Amygdala (tissue), 56 donors: ENCODE measurements around the gene ANKMY2.
"Not testable (repeated sequence)": the region's sequence is repeated elsewhere in the genome, so short reads cannot be mapped to it uniquely, and the experiment has no call there.

Experiments
- DNase-seq, 56 donors: peaks; one replicate each; lab custom pipeline; 2025; lab: John Stamatoyannopoulos, UW

ANKMY2 gene

DNA sequence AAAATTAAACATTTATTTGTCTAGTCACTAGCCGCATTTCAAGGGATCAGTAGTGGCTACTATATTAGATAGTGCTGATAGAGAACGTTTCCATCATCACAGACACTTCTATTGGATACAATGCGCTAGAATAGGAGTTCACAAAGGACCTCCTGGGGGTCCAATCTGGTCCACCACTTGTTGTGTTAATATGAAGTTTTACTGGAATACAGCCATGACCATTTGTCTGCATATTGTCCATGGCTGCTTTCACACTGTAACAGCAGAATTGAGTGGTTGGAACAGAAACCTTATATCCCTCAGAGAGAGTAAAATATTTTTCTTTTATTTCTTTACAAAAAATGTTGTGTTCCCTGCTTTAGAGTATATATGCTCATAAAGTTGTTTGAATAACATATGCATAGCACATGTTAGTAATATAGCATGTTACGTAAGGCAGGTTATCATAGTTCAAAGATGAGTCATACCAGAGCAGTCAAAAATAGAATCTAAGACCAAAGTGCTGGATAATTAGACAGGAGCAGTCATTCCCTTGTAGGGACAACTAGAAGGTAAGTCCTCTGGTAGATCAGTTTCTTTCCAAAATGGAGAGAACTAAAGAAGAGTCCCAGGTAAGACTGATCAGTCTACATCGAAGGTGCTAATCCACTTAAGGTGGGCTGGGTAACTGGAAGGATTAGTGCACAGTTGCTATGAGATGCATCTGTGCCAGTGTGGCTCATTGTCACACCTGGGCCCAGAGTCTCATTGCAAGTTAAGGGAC is 15.3 kb upstream of the ANKMY2 start:
- DNase-seq: no peak

DNA sequence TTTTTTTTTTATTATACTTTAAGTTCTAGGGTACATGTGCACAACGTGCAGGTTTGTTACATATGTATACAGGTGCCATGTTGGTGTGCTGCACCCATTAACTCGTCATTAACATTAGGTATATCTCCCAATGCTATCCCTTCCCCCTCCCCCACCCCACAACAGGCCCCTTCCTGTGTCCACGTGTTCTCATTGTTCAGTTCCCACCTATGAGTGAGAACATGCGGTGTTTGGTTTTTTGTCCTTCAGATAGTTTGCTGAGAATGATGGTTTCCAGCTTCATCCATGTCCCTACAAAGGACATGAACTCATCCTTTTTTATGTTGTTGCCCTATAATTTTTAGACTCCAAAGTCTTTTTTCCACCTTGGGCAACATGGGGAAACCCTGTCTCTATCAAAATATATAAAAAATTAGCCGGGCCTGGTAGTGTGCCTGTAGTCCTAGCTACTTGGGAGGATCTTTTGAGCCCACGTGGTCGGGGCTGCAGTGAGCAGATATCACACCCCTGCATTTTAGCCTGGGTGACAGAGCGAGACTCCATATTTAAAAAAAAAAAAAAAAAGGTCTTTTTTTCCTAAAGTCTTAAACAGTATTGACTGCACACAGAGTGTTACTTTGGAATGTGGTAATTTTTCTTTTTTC is 14.4 kb upstream of the ANKMY2 start:
- DNase-seq: not testable (repeated sequence)

DNA sequence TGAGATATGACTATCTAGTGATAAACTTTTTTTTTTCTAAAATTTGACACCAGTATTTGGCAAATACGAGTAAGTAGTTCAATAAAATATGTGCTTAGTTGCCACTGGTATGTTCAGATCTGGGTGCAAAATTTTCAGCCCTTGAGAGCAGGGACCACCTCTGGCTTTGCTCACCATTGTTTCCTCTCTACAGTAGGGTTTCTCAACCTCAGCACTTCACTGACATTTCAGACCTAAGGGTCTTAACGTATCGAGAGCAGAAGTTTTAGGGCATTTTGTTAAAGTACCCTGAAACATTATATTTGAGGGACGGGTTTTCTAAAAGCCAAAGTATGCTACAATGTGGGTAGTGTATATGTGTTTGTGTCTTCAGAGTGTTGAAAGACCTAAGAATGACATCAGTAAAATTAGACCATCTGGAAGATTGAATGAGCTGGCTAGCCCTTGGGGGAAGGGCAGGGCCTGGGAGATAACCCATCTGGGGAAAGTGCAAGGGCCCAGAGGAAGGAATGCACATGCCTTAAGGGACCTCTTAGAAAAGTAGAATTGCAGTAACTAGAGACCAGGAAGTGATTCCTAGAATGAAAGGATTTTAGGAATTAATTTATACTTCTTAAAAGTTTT is 12.2 kb upstream of the ANKMY2 start:
- DNase-seq: no peak

DNA sequence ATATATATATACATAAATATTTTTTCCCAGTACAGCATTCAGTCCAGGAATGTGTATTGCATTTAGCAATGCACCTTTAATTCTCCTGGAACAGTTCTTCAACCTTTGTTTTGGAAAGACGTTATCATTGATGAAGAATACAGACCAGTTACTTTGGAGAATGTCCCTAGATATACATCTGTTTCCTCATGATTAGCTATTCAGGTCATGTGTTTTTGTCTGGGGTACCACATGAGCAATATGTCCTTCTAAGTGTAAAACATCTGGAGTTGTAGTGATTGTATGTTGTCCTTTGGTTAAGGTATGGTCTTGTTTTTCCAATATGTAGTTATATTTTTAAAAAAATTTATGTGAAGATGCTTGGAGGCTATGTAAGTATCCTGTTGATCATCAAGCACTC is 10.6 kb upstream of the ANKMY2 start:
- DNase-seq: no peak

DNA sequence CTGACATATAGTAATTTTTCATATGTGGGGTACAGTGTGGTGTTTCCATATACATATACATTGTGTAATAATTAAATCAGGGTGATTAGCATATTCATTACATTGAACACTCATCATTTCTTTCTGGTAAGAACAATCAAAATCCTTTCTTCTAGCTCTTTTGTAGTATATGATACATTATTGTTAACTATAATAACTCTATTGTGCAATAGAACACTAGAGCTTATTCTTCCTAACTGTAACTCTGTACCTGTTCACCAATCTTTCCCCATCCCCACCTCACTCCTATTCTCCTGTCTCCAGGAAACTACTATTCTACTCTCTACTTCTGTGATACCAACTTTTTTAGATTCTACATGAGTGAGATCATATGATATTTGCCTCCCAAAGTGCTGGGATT is 9.8 kb upstream of the ANKMY2 start:
- no peak for DNase-seq

DNA sequence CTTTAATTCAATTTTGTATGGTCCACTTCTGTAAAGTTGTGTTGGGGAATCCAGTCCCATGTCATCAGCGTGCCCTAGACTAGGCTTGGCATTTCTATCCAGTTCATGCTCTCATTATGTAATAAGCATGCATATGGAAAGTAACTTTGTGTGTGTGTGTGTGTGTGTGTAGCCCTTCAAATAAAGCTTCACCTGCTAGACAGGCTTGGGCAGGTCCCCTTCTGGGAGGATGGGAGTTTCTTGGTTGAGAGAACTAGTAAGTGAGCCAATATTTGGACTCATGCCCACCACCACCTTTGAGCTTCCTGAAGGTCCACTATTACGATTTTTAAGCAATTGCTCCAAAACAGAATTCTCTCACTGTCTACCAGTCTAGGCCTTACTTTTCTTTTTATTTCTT is 7.3 kb upstream of the ANKMY2 start:
- no peak for DNase-seq

DNA sequence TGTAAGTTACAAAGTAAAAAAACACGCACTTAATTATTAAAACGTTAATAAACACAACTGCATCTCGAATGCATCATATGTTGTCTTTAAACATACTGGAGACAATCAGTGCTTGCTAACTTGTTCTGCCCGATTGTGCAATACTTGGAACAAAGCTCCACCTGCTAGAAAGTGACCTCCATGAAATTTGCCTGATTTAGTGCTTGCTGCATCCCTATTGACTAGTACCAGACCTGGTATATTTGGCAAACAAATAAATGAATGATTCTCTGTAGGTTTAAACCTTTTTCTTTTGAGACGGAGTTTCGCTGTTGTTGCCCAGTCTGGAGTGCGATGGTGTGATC is 6.7 kb upstream of the ANKMY2 start:
- no peak for DNase-seq

DNA sequence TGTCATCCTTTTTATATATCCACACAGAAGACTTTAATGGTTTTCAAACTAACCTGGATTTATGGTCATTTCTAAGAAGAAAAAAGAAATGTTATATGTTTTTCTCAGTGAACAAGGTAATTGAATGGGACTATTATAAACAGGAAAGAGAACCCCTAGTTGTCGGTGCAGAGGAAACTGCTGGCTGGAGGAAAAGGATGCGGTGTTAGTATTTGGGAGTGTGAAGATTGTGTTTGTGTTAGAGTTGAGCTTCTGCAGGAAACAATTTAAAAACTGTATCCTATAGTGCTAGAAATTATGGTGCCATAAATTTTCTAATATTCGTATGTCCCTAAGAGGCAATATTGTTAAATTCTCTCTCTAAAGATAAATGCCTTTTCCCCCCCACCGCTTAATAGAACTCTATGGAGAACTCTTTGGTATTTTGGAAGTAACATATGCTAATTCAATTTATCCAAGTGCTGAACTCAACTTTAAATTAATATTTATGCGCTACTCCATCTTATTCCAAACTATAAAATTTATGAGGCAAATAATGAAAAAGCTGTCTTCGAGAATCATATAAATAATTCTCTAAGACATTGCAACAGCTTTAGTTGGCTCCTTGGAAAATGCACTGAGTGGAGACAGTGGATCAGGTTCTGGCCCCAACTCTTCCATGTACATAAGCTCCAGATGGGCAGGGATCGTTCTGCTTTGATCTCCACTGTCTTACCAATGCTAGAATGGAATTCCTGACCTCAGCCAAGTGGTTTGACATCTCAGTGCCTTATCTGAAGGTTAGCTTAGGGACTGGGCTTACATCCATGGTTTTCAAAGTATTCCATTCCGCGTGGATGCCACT is 6.1 kb upstream of the ANKMY2 start:
- no peak for DNase-seq

DNA sequence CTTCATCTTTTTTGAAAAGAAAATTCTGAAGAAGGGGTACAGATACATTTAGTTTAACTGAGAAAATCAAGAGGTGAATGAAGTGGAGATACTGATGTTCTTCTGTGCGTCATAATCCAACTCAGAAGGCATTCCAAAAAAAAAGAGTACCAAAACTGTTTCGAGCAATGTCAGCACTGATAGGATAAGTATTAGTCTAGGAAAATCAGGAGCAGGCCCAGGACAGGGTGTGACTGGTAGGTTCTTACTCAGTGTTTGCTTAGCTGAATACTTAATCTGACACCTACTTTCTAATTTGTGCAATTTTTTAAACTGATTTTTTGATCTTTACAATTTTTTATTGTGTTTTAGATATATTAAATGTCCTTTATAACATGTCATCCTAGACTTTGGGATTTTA is 4.7 kb upstream of the ANKMY2 start:
- DNase-seq: no peak

DNA sequence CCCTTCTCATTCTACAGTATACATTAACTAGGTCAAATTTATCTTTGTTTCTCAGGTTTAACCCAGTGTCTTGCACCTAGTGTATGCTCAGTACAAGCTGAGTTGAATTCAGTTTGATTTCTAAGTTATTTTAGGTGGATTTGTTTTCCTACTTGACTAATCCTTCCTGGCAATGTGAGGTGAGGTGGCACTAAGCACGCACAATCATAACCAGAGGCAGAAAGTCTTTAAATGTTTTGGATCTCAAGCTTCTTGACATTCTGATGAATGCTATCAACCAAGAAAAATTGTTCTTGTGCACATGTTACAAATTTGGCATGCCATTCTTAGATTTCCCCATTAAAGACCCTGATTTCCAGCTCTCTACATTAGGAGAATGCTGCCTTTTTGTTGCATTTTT is 3.6 kb upstream of the ANKMY2 start:
- no peak for DNase-seq

DNA sequence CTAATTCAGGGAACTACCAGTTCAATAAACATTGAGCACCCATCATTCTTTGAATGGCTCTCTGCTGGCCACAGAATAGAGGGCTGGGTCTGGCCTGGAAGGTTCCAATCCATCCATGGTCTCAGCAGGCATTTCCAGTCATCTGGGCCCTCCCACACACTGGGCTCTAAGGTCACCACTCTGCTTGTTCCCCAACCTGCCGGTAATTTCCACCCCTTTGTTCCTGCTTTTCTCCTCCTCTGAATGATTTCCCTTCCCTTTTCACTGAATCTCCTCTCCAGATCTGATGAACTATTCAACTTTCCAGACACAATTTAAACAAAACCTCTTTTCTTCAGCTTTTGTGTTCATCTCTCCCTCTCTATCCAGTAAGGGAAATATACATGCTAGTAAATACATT is 3.0 kb upstream of the ANKMY2 start:
- no peak for DNase-seq

DNA sequence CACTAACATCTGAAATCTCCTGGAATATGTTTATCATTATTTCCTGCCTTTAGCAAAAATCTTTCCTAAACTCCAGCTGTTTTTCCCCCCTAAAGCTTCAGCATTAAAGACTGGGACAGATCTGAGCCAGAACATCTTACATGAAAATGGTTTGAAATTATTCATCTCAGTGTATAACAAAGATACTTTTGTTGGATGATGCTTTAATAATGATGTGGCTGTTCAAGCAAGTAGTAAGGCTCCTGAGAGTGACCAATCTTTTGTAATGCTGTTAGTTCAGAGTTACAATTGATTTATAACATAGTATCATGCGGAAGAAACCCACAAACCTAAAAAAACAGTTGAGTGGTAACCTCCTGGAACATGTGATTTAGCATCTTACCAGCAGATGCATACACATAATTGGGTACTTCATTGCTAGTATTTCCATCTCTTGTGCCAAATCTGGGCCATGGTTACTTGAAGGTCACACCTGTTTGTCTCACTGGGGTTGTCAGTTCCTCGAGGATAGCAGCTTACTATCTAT is 1.9 kb upstream of the ANKMY2 start:
- DNase-seq: no peak

DNA sequence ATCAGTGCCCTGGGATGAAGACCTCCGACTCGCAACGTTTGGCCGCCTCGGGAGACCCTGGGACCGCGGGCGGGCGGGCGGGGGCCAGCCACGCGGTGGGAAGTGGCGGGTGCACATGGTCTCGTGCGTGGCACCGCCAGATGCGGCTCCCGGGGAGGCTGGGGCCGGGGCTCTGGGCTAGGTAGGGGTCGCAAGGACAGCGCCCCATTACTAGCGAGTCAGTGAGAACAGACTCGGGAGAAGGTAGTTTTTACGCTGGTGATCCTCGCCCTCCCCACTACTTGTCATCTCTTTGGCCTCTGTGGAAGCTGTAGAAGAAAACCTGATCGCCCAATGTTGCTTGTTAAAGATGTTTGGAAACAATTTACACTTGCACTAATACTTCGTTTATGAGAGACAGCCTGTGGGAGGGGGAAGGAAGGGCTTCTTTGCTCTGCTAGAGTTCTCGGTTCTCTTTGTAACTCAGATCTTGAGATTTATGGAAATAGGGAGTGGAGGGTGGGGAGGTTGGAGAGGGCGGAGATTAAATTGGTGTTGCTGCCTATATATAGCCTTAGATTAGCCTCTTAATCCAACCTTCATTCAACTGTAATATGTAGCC is 1.0 kb upstream of the ANKMY2 start:
- peak in 13 of 56 donors; percentile 35 to 70 (median 52) for DNase-seq

DNA sequence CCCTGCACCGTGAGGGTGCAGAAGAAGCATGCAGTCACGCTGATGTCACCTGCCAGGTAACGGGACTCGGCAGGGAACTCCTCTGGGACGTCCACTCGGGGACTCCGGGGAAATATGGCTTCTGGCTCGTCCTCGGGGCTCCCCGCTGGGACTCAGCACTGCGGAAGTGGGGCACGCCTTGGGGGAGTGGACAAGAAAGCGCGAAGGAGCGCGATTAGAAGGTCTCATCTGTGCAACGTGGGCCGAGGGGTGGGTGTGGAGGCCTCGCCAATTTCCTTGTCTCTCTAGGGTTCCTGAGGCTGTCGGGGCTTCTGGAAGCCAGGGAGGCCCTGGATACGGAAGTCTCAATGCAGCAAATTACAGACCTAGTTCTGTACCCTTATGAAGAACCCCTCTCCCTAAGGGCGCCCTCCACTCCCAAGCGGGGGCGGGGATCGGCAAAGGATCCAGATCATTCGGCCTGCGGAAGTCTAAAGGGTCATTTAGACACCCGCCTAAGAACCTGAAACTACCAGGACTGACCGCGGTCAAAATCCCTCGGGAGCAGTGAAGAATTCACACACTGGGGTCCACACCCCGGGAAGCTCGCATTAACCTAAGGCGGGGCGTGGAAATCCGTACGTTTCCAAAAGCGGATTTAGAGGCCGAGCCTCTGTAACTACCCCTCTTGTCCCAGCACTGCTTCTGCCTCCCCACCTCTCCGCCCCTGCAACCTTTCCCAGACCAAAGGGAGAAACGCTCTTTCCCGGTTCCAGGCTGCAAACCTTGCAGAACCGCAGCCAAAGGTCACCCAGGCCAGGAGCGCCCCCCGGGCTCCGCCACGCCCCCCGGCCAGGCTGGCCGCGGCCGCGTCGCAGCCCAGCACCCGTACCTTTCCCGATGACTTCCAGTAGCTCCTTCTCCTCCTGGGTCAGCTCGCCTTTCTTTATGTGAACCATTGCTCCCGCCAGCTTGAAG is 640 bp downstream of the ANKMY2 start:
- DNase-seq: peak in 35 of 56 donors; percentile 4 to 81 (median 39)

DNA sequence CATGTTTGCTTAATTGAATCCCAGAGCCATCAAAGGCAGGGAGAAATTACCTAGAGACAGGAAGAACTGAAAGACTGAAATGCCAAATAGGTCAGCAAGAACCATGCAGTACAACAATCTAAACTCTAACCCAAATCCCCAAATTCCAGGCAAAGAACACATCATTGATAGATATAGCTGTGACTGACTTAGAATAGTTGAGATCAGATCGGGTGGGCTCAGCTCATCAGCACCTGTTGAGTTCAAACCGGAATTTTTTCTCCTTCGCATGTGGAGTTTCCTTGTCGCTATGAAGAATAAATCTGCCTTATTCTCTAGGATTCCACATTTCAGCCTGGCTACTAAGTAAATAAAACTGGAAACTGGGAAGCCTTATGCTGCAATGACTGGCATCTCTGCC is 1.4 kb downstream of the ANKMY2 start:
- DNase-seq: no peak

DNA sequence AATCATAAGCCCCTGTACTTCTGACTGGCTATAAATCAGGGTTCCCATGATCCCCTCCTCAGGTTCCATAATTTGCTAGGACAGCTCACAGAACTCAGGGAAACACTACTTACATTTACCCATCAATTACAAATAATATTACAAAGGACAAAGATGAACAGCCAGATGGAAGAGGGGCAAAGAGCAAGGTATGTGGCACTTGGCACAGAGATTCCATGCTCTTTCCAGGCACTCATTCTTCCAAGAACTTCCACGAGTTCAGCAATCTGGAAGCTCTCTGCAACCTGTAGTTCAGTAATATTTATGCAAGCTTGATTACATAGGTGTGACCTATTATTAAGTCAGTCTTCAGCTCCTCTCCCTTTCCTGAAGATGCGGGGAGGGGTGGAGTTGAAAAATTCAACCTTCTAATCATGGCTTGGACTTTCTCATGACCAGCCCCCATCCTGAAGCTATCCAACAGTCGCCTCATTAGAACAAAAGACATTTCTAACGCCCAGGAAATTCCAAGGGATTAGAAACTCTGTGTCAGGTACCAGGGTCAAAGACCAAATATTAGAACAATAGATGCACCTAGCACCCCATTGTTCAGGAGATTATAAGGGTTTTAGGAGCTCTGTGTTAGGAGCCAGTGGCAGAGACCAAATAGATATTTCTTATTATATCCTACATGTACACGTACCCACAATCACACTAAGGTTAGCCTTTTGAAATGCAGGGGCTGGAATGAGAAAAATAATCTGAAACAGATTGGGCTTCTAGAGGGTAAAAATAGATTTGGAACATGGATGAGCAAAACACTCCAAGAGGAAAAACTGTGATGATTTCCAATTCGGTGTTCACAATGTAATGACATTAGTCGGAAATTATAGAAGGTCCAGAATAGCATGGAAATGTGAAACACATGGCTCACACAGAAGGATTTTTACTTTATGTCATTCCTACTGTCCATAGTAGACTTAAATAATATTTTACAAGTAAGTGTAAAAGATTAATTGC is 7.0 kb downstream of the ANKMY2 start:
- no peak for DNase-seq

DNA sequence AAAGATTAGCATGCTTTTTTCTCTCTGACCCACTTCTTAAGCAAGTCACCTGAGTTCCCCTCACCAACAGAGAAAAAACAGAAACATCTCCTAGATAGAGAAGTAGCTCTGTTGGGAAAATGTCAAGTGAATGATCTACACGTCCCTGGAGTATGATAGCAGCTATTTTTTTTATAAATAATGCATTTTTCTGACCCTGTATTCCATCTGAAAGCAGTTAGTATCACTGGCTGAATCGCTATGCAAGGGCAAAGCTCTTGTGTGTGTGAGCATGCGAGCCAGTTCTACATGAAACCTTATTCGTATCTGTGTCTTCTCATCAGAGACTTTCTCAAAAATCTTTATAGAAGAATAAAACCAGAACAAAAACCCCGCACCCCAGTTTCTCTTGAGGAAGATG is 8.2 kb downstream of the ANKMY2 start:
- DNase-seq: no peak

DNA sequence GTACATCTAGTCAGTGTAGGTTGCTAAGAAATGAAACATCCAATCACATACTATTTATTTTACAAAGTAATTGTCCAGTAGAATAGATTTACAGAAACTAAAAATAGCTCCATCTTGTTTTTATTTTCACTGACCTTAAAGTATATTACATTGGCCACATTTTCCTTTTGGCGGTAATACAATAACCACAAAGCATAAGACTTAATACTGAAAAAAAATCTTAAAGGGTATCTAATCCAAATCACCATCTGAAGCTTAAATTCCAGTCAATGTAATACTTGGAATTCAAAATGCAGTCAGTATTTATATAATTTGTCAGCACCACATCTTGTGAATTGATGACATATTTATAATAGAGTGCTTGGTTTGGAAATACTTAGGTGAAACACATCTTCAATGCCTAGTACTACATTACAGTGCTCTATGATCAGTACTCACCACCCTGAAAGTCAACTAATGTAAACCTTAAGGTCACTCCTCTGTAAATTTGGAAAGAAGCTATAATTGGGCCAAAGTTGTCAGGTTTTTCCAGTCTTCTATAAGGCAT is 8.9 kb downstream of the ANKMY2 start:
- DNase-seq: no peak
